ENCODE measurements around the gene GPR108.

Gene GPR108

GRCh38 chr19:6700586-6701316 lies 36.6 kb downstream of the GPR108 start:
- Mint-ChIP-seq H3K36me3 (ENCODE audit: low read depth) (no peaks in the 10 kb centered on the region), H3K27ac (no peak overlapping the region), H3K4me1 (ENCODE audit: low read depth) (peaks cover 2% of the 10 kb centered on the region), H3K9me3 (no peaks in the 10 kb centered on the region), H3K4me3 (no peak overlapping the region), H3K27me3 (ENCODE audit: low read depth) (no peaks in the 10 kb centered on the region)

GRCh38 chr19:6699935-6700334 lies 37.4 kb downstream of the GPR108 start:
- H3K36me3 Mint-ChIP-seq (ENCODE audit: low read depth) = no peaks in the 10 kb centered on the region
- H3K4me1 Mint-ChIP-seq (ENCODE audit: low read depth) = peaks cover 2% of the 10 kb centered on the region
- H3K27ac Mint-ChIP-seq = no peak overlapping the region
- no peaks in the 10 kb centered on the region for H3K9me3 Mint-ChIP-seq
- H3K27me3 Mint-ChIP-seq (ENCODE audit: low read depth) = no peaks in the 10 kb centered on the region
- no peak overlapping the region for H3K4me3 Mint-ChIP-seq

DNA sequence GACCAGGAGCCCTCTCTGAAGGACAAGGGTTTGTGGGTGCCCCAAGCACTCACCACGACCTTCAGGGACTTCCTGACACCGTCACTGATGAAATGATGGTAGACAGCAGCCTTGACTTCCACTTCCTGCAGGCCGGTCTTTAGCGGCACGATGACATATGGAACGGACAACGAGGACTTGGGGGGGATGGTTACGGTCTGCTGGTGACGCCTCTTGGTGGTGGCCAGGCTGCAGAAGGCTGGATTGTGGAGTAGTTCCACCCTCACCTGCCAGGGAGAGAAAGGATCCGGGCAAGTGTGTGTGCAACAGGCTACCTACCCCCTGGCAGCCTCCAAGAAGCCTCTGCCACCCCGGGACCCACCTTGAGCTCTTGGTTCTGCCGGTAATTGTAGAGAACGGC lies 40.1 kb downstream of the GPR108 start:
- H3K9me3 Mint-ChIP-seq = no peaks in the 10 kb centered on the region
- H3K27me3 Mint-ChIP-seq (ENCODE audit: low read depth) = no peaks in the 10 kb centered on the region
- H3K36me3 Mint-ChIP-seq (ENCODE audit: low read depth) = peaks cover under 1% of the 10 kb centered on the region
- no peak overlapping the region for H3K27ac Mint-ChIP-seq
- H3K4me3 Mint-ChIP-seq = no peak overlapping the region
- peaks cover 2% of the 10 kb centered on the region for H3K4me1 Mint-ChIP-seq (ENCODE audit: low read depth)

DNA sequence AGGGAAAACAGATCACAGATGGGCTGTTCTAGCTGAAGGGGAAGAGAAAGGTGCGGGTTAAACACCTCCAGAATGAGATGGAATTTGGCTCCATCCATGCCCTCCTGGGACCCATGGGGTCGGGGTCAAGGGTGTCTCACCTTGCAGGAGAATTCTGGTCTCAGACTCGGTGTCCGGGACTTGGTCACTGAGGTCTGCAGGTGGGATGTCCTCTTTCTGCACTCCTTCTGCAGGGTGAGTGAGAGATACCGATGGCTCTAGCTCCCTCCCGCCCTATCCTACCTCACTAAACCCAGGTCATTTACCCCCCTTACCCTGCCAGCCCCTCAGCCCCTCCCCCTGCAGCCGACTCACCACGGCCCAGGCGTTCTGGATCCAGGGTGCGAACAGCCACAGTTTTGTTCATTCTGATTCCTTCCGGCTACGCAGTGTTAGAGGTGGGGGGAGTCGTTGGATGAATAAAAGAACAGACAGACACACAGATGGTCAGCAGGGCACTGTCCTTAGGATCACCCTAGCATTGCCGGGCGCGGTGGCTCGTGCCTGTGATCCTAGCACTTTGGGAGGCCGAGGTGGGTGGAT lies 41.0 kb downstream of the GPR108 start:
- Mint-ChIP-seq H3K4me1 (ENCODE audit: low read depth) (peaks cover 2% of the 10 kb centered on the region), H3K27ac (no peak overlapping the region), H3K36me3 (ENCODE audit: low read depth) (peaks cover 1% of the 10 kb centered on the region), H3K4me3 (no peak overlapping the region), H3K27me3 (ENCODE audit: low read depth) (no peaks in the 10 kb centered on the region), H3K9me3 (no peaks in the 10 kb centered on the region)

- Mint-ChIP-seq H3K9me3 (no peaks in the 10 kb centered on the region), H3K4me1 (ENCODE audit: low read depth) (peaks cover 2% of the 10 kb centered on the region), H3K27me3 (ENCODE audit: low read depth) (no peaks in the 10 kb centered on the region), H3K27ac (no peak overlapping the region), H3K4me3 (no peak overlapping the region), H3K36me3 (ENCODE audit: low read depth) (peaks cover 1% of the 10 kb centered on the region)
Measured at GRCh38 chr19:6694147-6694815, 43.1 kb downstream of the GPR108 start.

DNA sequence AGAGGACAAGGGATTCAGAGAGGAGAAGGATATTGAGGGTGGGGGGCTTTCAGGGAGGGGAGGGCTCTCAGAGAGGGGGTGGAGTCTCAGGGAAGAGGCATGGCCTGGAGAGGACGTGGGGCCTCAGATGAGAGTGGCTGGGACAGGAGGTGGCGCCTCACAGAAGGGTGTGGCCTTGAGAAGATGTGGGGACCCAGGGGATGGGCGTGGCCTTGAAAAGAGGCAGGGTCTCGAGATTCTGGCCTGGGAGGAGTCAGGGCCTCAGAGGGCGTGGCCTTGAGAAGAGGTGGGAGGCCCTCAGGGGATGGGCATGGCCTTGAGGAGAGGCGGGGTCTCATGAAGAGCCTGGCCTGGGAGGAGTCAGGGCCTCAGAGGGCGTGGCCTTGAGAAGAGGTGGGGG lies 43.7 kb downstream of the GPR108 start:
- H3K36me3 Mint-ChIP-seq (ENCODE audit: low read depth) = peaks cover 1% of the 10 kb centered on the region
- H3K4me1 Mint-ChIP-seq (ENCODE audit: low read depth) = peaks cover 5% of the 10 kb centered on the region
- no peak overlapping the region for H3K4me3 Mint-ChIP-seq
- H3K27me3 Mint-ChIP-seq (ENCODE audit: low read depth) = peaks cover 1% of the 10 kb centered on the region
- H3K27ac Mint-ChIP-seq = no peak overlapping the region
- peaks cover 1% of the 10 kb centered on the region for H3K9me3 Mint-ChIP-seq

- no peak overlapping the region for H3K27ac Mint-ChIP-seq
- peaks cover 1% of the 10 kb centered on the region for H3K36me3 Mint-ChIP-seq (ENCODE audit: low read depth)
- H3K4me1 Mint-ChIP-seq (ENCODE audit: low read depth) = peaks cover 6% of the 10 kb centered on the region
- H3K4me3 Mint-ChIP-seq = no peak overlapping the region
- peaks cover 3% of the 10 kb centered on the region for H3K9me3 Mint-ChIP-seq
- peaks cover 4% of the 10 kb centered on the region for H3K27me3 Mint-ChIP-seq (ENCODE audit: low read depth)
Measured at GRCh38 chr19:6693056-6693471, 44.3 kb downstream of the GPR108 start.

DNA sequence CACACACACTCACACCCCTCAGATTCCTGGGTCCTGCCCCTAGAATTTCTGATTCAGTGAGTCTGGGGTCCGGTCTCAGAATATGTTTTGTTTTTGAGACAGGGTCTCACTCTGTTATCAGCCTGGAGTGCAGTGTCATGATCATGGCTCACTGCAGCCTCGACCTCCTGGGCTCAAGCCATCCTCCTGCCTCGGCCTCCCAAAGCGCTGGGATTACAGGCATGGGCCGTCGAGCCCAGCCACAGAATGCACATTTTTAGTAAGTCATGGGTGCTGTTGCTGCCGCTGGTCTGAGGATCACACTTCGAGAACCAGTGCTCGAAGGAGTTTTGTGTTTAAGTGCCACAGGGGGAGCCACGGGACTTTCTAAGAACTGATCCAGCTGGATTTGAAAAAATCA lies 45.4 kb downstream of the GPR108 start:
- H3K4me3 Mint-ChIP-seq = no peak overlapping the region
- H3K36me3 Mint-ChIP-seq (ENCODE audit: low read depth) = peaks cover 1% of the 10 kb centered on the region
- peaks cover 4% of the 10 kb centered on the region for H3K27me3 Mint-ChIP-seq (ENCODE audit: low read depth)
- peaks cover 4% of the 10 kb centered on the region for H3K4me1 Mint-ChIP-seq (ENCODE audit: low read depth)
- peak overlapping the region; percentile 65 for H3K27ac Mint-ChIP-seq
- peaks cover 3% of the 10 kb centered on the region for H3K9me3 Mint-ChIP-seq

DNA sequence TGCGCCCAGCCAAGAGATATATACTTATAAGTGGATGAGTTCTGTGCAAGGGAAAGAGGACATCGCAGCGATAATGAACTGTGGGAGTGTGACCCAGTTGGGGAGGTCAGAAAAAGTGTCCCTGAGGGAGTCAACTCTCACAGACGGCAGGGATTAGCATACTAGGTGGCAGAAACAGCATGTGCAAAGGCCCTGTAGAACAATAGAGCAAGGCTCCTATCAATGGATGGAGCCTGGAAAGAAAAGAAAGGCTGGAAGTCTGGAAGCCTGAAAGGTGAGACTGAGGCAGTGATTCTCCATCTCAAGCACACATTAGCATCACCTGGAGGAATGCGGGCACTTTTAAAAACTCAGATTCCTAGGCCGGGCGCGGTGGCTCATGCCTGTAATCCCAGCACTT lies 46.0 kb downstream of the GPR108 start:
- H3K27me3 Mint-ChIP-seq (ENCODE audit: low read depth) = peaks cover 4% of the 10 kb centered on the region

DNA sequence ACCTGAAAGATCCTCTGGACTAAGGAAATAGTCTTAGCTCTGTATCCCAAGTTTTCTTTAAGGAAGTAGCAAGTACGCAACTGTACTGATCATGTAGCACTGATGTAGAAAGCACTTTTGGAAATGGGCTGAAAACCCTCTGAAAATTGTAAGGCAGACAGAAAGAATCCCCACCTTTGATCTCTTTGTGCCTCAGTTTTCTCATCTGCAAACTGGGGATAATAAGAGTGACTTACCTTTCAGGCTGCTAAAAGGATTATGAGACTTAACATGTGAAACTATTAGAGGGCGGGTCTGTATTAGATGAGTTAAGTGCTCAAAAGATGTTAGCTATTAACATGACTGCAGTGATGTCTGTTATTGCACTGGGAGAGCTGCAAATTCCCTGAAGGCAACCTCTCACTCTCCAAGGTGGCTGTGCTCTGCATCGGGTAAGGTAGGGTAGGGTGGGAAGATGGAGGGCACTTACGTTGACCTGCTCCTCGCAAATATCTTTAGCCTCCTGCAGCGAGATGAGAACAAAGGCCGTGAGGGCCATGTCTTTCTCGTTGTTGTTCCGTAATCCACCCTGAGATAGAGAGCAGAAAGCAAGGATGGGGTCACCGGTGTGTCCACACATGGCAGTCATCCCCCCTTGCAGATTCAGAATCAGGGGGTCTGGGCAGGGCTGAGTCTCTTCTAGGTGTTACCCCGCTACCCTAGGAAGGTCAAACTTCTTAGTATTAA lies 47.1 kb downstream of the GPR108 start:
- H3K4me3 Mint-ChIP-seq = no peak overlapping the region
- H3K27ac Mint-ChIP-seq = no peak overlapping the region
- H3K9me3 Mint-ChIP-seq = peaks cover 3% of the 10 kb centered on the region
- peaks cover 4% of the 10 kb centered on the region for H3K27me3 Mint-ChIP-seq (ENCODE audit: low read depth)
- H3K36me3 Mint-ChIP-seq (ENCODE audit: low read depth) = peaks cover 1% of the 10 kb centered on the region
- H3K4me1 Mint-ChIP-seq (ENCODE audit: low read depth) = peaks cover 4% of the 10 kb centered on the region

More for the DNA sequence above, 46.0 kb downstream of the GPR108 start:
- no peak overlapping the region for H3K4me3 Mint-ChIP-seq
- H3K36me3 Mint-ChIP-seq (ENCODE audit: low read depth) = peaks cover 1% of the 10 kb centered on the region
- H3K9me3 Mint-ChIP-seq = peaks cover 3% of the 10 kb centered on the region
- no peak overlapping the region for H3K27ac Mint-ChIP-seq
- H3K4me1 Mint-ChIP-seq (ENCODE audit: low read depth) = peaks cover 4% of the 10 kb centered on the region

GRCh38 chr19:6687114-6687513 lies 50.3 kb downstream of the GPR108 start:
- peaks cover 9% of the 10 kb centered on the region for H3K27me3 Mint-ChIP-seq (ENCODE audit: low read depth)
- no peak overlapping the region for H3K27ac Mint-ChIP-seq
- H3K4me3 Mint-ChIP-seq = no peak overlapping the region
- H3K4me1 Mint-ChIP-seq (ENCODE audit: low read depth) = peaks cover 4% of the 10 kb centered on the region
- no peaks in the 10 kb centered on the region for H3K36me3 Mint-ChIP-seq (ENCODE audit: low read depth)
- H3K9me3 Mint-ChIP-seq = peaks cover 3% of the 10 kb centered on the region

DNA sequence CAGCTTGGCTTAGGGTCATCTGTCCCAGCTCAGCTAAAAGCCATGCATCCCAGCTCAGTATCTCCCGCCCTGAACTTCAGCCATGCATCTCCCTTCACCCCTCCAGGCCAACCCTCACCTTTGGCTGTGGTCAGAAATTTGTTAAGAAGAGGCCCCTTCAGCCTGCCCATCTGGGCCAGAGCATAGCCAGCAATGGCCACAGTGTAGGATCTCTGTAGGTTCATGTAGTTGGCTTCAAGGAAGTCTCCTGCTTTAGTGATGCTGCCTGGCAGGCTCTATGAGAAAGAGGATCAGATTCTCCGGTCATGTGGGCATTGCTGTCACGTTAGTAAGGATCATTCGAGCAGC lies 50.8 kb downstream of the GPR108 start:
- H3K27ac Mint-ChIP-seq = no peak overlapping the region
- H3K36me3 Mint-ChIP-seq (ENCODE audit: low read depth) = no peaks in the 10 kb centered on the region
- H3K4me3 Mint-ChIP-seq = no peak overlapping the region
- peaks cover 4% of the 10 kb centered on the region for H3K4me1 Mint-ChIP-seq (ENCODE audit: low read depth)
- peaks cover 3% of the 10 kb centered on the region for H3K9me3 Mint-ChIP-seq
- H3K27me3 Mint-ChIP-seq (ENCODE audit: low read depth) = peaks cover 14% of the 10 kb centered on the region

GRCh38 chr19:6685962-6686627 lies 51.3 kb downstream of the GPR108 start:
- H3K36me3 Mint-ChIP-seq (ENCODE audit: low read depth) = no peaks in the 10 kb centered on the region
- no peak overlapping the region for H3K4me3 Mint-ChIP-seq
- peaks cover 4% of the 10 kb centered on the region for H3K4me1 Mint-ChIP-seq (ENCODE audit: low read depth)
- no peak overlapping the region for H3K27ac Mint-ChIP-seq
- H3K27me3 Mint-ChIP-seq (ENCODE audit: low read depth) = peaks cover 18% of the 10 kb centered on the region
- H3K9me3 Mint-ChIP-seq = peaks cover 3% of the 10 kb centered on the region

- Mint-ChIP-seq H3K4me3 (no peak overlapping the region), H3K4me1 (ENCODE audit: low read depth) (peaks cover 6% of the 10 kb centered on the region), H3K9me3 (peaks cover 3% of the 10 kb centered on the region), H3K27ac (no peak overlapping the region), H3K27me3 (ENCODE audit: low read depth) (peaks cover 22% of the 10 kb centered on the region), H3K36me3 (ENCODE audit: low read depth) (peaks cover 2% of the 10 kb centered on the region)
Measured at GRCh38 chr19:6685482-6685881, 51.9 kb downstream of the GPR108 start.

Measured in T-helper 1 cell treated with Interleukin-12 subunit alpha and Interleukin-12 subunit beta and Interleukin-4 antibody, amounts not matched to agents 30 μg/mL and 1 μg/mL, for 36 hours (primary cell).